IPS DF 19.7 (cell line): ENCODE data around the gene SLC45A3.

ENCODE experiments used
- DNase-seq: peaks from one replicate; pipeline ENCODE4 v3.0.0-alpha.2; 2013; ENCODE audit warnings: low read depth, low spot score

SLC45A3 gene

GRCh38 chr1:205668951-205669340 is 11.4 kb downstream of the SLC45A3 start:
- no peak for DNase-seq

DNA sequence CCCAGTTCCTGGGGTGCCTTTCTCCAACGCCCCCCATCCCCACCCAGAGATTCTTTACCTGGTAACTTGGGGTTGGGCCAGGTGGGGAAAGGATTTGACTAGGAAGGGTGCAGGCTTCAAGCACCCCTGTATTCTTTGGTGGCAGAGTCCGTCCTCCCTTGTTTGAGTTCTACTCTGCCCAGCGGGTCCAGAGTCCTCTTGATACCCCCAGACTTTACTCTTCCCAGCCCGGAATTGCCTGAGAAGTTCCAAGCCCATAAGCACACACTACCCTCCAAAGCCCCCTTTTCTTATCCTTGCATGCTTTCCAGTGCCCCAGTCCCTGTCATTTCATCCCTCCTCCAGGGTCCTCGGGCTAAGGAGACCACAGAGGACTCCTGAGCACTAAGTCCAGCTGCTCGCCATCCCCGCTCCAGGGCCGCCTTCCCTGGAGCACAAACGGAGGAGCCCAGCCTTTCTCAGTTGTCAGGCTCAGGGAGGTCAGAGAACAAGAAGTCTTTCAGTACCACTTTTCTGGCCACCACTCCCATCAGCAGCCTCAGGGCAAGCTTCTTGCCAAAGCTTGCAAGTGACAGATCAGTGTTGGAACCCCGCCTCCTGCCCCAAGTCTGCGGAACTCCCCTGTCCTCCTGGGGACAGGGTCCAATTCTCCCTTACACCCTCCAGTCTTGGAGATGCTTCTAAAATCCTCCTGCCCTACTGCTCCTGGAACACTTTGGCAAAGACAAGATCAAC is 12.2 kb downstream of the SLC45A3 start:
- no peak for DNase-seq

DNA sequence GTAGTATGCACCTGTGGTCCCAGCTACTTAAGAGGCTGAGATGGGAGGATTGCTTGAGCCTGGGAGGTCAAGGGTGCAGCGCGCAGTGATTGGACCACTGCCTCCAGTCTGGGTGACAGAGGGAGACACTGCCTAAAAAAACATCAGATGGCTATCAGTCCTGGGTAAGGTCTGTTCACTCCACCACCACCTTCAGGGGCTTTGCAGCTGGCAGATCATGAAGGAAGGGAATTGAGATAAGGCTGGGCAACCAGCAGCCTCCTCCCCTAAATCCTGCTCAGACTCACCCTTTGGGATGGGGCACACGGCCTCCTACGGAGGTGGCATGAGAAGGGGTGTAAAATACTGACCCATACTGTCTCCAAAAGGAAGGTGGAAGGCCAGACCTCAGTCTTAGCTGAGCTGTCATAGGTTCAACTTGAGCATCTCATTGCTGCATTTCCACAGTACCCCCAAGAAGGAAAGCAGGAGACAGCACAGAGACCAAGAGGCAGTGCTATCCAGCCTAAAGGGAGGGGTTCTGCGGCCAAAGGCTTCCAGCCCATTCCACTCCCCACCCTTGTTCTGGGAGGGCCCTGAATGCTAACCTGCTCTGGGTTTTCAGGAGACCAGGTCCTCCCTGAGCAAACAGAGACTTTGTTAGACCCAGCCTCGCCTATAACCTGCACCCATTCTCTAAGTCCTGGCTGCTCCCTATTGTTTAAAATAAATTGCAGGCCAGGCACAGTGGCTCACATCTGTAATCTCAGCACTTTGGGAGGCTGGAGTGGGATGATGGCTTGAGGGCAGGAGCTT is 13.7 kb downstream of the SLC45A3 start:
- DNase-seq: no peak

- no peak for DNase-seq
Observed at GRCh38 chr1:205665201-205666045, 14.9 kb downstream of the SLC45A3 start.

DNA sequence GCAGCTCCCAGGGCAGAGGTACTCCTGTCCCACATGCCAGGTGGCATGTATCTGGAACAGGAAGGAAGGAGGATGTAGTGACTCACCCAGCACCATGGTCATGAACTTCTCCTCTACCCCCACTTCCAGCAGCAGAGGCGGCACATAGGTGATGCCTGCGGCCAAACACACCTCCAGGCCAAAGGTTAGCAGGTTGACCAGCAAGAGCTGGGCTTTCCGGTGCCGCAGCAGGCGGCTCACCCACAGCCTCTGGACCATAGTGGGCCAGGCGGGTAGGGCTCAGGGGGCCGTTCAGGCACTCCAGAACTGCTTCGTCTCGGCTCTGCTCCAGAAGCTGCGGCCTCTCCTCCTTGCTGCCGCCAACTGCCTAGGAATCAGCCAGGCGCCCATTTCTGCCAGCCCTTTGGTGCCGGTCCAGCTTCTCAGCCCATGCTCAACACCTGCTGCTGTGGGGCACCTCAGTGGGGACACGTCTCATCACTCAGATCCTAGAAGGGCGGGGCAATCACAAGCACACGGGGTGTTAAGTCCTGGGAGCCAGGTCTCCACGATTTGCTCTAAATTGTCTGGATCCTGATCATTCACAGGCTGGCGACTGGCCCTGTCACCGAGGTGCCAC is 15.8 kb downstream of the SLC45A3 start:
- no peak for DNase-seq

- DNase-seq: no peak
Observed at GRCh38 chr1:205663286-205663936, 16.9 kb downstream of the SLC45A3 start.

GRCh38 chr1:205662791-205663190 is 17.5 kb downstream of the SLC45A3 start:
- no peak for DNase-seq

- DNase-seq: no peak
Observed at GRCh38 chr1:205662135-205662738, 18.1 kb downstream of the SLC45A3 start.

- no peak for DNase-seq
Observed at GRCh38 chr1:205661429-205662134, 18.7 kb downstream of the SLC45A3 start.

DNA sequence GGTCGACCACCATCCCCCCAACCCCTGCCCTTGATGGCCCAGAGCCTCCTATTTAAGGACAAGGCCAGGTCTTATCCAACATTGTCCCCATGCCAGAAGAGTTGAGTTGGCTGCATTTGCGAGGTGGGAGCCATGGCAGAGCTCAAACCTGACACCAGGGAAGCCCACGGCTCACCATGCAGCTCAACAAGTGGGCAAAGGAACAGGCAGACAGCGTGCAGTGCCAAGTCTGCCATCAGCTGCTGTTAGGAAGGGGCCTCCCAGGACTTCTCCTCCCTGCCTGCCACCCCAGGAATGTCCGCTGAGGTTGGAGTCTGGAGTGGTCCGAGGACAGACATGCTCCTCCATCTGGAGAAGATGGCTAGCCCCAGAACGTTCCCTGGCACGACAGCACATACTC is 19.9 kb downstream of the SLC45A3 start:
- DNase-seq: no peak

GRCh38 chr1:205658943-205659581 is 21.2 kb downstream of the SLC45A3 start:
- DNase-seq: no peak

DNA sequence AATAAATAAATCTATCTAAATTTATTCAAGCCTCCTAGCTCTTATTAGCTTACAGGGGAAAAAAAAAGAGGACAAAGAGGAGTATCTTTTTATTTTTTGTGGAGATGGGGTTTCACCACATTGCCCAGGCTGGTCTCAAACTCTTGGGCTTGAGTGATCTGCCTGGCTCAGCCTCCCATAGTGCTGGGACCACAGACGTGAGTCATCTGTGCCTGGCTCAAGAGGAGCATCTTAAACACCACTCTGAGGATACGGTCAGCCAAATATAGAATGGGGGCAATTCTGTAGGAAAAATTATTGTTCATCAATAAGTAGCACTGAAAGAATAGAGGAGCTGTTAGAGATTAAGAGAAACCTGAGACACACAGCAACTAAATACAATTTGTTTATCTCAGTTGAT is 24.1 kb downstream of the SLC45A3 start:
- no peak for DNase-seq

DNA sequence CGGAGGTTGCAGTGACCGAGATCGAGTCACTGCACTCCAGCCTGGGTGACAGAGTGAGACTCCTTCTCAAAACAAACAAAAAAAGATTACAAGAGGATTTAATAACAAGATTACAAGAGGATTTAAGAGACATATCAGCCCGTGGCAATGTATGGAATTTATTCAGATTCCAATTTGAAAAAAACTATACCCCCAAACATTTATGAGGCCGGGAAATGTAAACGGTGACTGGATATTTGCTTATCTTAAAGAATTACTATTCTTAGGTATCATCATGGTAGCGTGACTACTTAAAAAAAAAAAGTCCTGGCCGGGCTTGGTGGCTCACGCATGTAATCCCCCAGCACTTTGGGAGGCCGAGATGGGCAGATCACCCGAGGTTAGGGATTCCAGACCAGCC is 27.3 kb downstream of the SLC45A3 start:
- no peak for DNase-seq

DNA sequence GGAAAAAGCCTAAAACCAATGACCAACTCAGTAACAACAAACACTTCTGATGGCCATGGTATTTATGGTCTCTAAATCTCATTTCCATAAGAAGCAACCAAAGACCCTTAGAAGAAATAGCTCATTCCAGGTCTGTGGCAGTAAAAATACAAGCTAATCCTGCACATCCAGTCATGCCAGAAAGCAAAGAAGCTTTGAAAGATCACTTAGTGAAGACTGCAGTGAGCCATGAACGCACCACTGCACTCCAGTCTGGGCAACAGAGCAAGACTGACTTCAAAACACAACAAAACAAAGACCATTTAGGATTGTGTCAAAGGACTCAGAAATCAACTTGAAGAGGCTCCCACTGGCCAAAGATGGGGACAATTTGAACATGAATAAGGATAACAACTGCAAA is 30.1 kb downstream of the SLC45A3 start:
- no peak for DNase-seq

DNA sequence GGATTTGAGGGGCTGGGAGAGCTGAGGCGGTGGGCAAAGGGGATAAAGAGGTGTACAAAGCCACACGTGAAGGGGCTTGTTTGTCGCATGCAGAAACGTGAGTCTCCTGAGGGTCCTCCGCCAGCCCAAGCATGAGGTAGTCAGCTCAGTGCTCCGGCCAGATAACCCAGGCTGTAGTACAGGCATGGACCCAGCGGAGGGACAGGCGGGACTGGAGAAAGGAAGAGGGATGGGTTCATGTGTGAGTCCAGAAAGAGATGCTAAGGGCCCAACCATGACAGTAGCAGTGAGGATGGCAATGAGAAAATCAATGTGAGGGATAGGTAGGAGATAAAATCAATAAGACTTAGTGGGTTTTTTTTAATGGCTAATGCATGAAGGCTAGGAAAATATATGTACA is 34.8 kb downstream of the SLC45A3 start:
- no peak for DNase-seq

GRCh38 chr1:205642679-205643307 is 37.5 kb downstream of the SLC45A3 start:
- DNase-seq: no peak

- no peak for DNase-seq
Observed at GRCh38 chr1:205639567-205639966, 40.7 kb downstream of the SLC45A3 start.

DNA sequence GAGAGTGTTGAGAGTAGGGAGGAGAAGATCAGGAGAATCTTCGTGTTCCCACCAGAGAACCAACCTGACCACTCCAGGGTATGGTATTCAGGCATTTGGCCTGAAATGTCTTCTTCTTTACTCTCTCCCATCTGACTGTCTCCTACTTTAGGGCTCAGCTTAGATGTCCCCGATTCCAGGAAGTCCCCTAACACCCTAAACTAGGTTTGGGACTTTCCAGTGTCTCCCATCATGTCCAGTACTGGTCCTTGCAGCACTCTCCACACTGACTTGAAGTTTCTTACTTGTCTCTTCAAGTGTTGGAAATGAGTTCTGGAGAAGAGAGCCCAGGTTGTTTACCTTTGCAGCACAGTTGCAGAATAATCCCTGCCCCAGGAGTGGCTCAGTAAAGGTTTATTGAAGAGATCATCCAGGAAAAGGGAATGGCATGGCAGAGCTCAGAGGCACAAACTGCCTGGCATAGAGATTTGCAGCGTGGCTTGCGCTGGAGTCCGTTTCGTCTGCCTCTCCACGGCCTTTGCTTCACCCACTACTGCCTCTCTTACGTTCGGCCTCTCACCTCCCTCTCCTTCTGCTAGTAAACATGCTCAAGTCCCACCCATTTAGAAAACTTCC is 42.3 kb downstream of the SLC45A3 start:
- no peak for DNase-seq

- no peak for DNase-seq
Observed at GRCh38 chr1:205636732-205637131, 43.6 kb downstream of the SLC45A3 start.
